ENCODE data around the gene VPS36. TPM values are rescaled to one million over a fixed set of nuclear protein-coding genes. Genes with fewer than 3 reads are reported as not detected.
"Not testable (repeated sequence)": the region's sequence is repeated elsewhere in the genome, so short reads cannot be mapped to it uniquely, and the experiment has no call there.

Gene VPS36
- polyA plus RNA-seq, 2 of the 4 experiments (the other 2 are of a cell fraction) = 12.6 to 23.1 TPM

DNA sequence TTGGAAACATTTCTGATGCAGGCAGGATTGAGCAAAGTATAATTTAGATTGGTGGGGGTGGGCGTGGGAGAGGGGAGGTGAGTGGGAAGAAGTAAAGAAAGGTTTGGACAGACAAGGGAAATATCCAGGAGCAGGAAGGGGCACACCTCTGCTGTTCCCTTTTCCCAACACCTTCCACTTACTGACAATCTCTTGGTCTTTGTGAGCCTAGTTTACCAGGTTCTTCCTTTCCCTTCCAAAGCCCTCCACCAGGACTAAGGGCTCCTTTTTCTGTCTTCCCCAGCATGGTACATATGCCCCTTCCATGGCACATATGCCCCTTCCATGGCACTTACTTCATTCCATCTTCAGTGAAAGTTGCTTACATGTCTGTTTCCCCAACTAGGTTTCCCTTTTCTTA, 38.3 kb downstream of the VPS36 start:
- TF ChIP-seq ZFP36 (IDR thresholded peaks at IDR 0.05; ENCODE audit: borderline replicate concordance, partially characterized antibody) (no peak), ZNF302 (CRISPR knock-in tag; IDR thresholded peaks at IDR 0.05) (no peak), NFE2L2 (conservative IDR thresholded peaks at IDR 0.05; ENCODE audit: low read length) (no peak), HEYL (CRISPR knock-in tag; IDR thresholded peaks at IDR 0.05) (no peak), FOSL2 (IDR thresholded peaks at IDR 0.05) (no peak), FOSL2 (CRISPR knock-in tag; IDR thresholded peaks at IDR 0.05) (no peak), FOSB (CRISPR knock-in tag; IDR thresholded peaks at IDR 0.05) (no peak), EHMT2 (IDR thresholded peaks at IDR 0.05; ENCODE audit: low read depth) (no peak), RCOR1 (IDR thresholded peaks at IDR 0.05; ENCODE audit: low read depth, low read length) (no peak), NPAS2 (CRISPR knock-in tag; IDR thresholded peaks at IDR 0.05; ENCODE audit: borderline replicate concordance) (no peak)
- TF ChIP-seq, protein P1, sequence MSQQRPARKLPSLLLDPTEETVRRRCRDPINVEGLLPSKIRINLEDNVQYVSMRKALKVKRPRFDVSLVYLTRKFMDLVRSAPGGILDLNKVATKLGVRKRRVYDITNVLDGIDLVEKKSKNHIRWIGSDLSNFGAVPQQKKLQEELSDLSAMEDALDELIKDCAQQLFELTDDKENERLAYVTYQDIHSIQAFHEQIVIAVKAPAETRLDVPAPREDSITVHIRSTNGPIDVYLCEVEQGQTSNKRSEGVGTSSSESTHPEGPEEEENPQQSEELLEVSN (IDR thresholded peaks at IDR 0.05; ENCODE audit: borderline replicate concordance, low read depth) = no peak
- TF ChIP-seq, protein P2, sequence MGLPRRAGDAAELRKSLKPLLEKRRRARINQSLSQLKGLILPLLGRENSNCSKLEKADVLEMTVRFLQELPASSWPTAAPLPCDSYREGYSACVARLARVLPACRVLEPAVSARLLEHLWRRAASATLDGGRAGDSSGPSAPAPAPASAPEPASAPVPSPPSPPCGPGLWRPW (IDR thresholded peaks at IDR 0.05) = no peak
- Histone ChIP-seq H3K4me1 (peaks cover 59% of the 10 kb centered on the region), H3K4me3 (0 out of 3 replicates have a peak overlapping the region, but pooled peaks have one; percentile 13), H3K4me2 (peak overlapping the region; percentile 85), H3K27ac (peak overlapping the region; percentile 82 to 93), H3K9me3 (no peaks in the 10 kb centered on the region)
- CTCF ChIA-PET = interaction anchor here (0.6 to 3.6 kb wide), 2 partner anchors 39 to 279 kb away, joined by 3 to 14 read pairs; no protein-coding TSS in a partner anchor
- FAIRE-seq = no peak
- POLR2A ChIA-PET = interaction anchor here (1.5 kb wide), 1 partner anchor 38 kb away, joined by 3 read pairs; the partner anchor contains the start of gene VPS36
- WGBS (ENCODE audit: missing lambda C conversion rate) = 6% methylated on average over 1 of the region's 1 CpG
- ATAC-seq = peak; percentile 53 to 60; a peak in 4 of 6 replicates
- no peak for DNase-seq (ENCODE audit: low read depth in 1 of 2, low spot score in 1 of 2)

DNA sequence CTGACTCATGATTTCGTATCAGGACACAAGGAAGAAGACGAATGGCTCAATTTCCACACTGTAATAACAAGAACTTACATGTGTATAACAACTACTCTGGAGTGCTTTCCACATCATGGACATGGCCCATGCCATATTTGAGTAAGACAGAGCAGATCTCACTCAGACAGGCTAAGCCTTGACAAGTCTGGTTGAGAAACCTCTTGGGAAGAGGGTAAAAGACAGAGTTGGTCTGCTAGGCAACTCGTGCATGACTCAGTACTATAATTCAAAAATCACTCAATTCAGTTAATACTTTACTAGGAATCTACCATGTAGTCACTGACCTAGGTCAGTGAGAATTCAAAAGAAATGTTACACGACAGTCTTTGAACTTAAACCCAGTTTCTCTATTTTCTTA, 38.8 kb downstream of the VPS36 start:
- H3K4me2 ChIP-seq = peak overlapping the region; percentile 85
- ChIA-PET POLR2A (interaction anchor here (1.1 to 1.5 kb wide), 2 partner anchors 16 to 38 kb away, joined by 3 to 4 read pairs; partner anchors contain the start of gene VPS36), CTCF (interaction anchor here (3.6 kb wide), 1 partner anchor 39 kb away, joined by 14 read pairs; no protein-coding TSS in a partner anchor)
- ATAC-seq = peak; percentile 96 to 98
- H3K9me3 ChIP-seq = no peaks in the 10 kb centered on the region
- peaks cover 61% of the 10 kb centered on the region for H3K4me1 ChIP-seq
- no peak for FAIRE-seq
- H3K27ac ChIP-seq = peak overlapping the region; percentile 82 to 93
- TF ChIP-seq CBX2 (IDR thresholded peaks at IDR 0.05; ENCODE audit: borderline replicate concordance, low read depth) (no peak), SMC3 (IDR thresholded peaks at IDR 0.05) (no peak), CEBPB (IDR thresholded peaks at IDR 0.05) (peak in 1 of 2 experiments; percentile 50; a peak in 1 of 4 replicates), FOSL2 (IDR thresholded peaks at IDR 0.05) (0 out of 2 replicates have a peak, but pooled peaks have one; percentile 12), FOSL2 (CRISPR knock-in tag; IDR thresholded peaks at IDR 0.05) (peak; percentile 69), MYC (IDR thresholded peaks at IDR 0.05; ENCODE audit: borderline replicate concordance, low read length) (no peak), RAD21 (conservative IDR thresholded peaks at IDR 0.05 in 1 of 2, IDR thresholded peaks at IDR 0.05 in 1 of 2) (0 out of 5 replicates have a peak, but pooled peaks of 1 of the 2 experiments have one; percentile 9), JUNB (IDR thresholded peaks at IDR 0.05) (0 out of 2 replicates have a peak, but pooled peaks have one; percentile 45), HOXA7 (CRISPR knock-in tag; IDR thresholded peaks at IDR 0.05) (no peak)
- WGBS (ENCODE audit: missing lambda C conversion rate) = 4% methylated on average over 4 of the region's 4 CpGs
- H3K4me3 ChIP-seq = no peak overlapping the region
- DNase-seq (ENCODE audit: low read depth in 1 of 2, low spot score in 1 of 2) = peak; percentile 55 to 79

DNA sequence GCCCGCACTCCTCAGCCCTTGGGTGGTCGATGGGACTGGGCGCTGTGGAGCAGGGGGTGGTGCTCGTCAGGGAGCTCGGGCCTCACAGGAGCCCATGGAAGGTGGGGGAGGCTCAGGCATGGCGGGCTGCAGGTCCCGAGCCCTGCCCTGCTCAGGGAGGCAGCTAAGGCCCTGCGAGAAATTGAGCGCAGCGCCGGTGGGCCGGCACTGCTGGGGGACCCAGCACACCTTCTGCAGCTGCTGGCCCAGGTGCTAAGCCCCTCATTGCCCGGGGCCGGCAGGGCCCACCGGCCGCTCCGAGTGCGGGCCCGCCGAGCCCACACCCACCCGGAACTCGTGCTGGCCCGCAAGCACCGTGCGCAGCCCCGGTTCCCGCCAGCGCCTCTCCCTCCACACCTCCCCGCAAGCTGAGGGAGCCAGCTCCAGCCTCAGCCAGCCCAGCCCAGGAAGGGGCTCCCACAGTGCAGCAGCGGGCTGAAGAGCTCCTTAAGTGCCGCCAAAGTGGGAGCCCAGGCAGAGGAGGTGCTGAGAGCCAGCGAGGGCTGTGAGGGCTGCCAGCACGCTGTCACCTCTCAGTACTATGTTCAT, 42.3 kb downstream of the VPS36 start:
- WGBS (ENCODE audit: missing lambda C conversion rate) = 98% methylated on average over 23 of the region's 33 CpGs
- H3K4me3 ChIP-seq; POLR2A ChIA-PET; DNase-seq (ENCODE audit: low read depth in 1 of 2, low spot score in 1 of 2); FAIRE-seq; ATAC-seq; H3K9me3 ChIP-seq; H3K4me2 ChIP-seq: not testable (repeated sequence)
- H3K27ac ChIP-seq = 0 out of 6 replicates have a peak overlapping the region, but pooled peaks of 1 of the 2 experiments have one; percentile 16
- CTCF ChIA-PET = interaction anchor here (3.7 kb wide), 1 partner anchor 42 kb away, joined by 30 read pairs; the partner anchor contains the start of gene VPS36
- peaks cover 43% of the 10 kb centered on the region for H3K4me1 ChIP-seq

DNA sequence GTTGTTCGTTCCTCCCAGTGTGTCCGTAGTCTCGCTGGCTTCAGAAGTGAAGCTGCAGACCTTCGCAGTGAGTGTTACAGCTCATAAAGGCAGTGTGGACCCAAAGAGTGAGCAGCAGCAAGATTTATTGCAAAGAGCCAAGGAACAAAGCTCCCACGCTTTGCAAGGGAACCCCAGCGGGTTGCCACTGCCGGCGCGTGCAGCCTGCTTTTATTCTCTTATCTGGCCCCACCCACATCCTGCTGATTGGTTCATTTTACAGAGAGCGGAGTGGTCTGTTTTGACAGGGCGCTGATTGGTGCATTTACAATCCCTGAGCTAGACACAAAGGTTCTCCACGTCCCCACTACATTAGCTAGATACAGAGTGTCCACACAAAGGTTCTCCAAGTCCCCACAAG, 43.0 kb downstream of the VPS36 start:
- H3K4me1 ChIP-seq = peaks cover 36% of the 10 kb centered on the region
- 97% methylated on average over 12 of the region's 12 CpGs for WGBS (ENCODE audit: missing lambda C conversion rate)
- DNase-seq (ENCODE audit: low read depth in 1 of 2, low spot score in 1 of 2); FAIRE-seq; POLR2A ChIA-PET; H3K9me3 ChIP-seq; H3K27ac ChIP-seq; ATAC-seq; H3K4me2 ChIP-seq; H3K4me3 ChIP-seq: not testable (repeated sequence)
- CTCF ChIA-PET = interaction anchor here (3.7 kb wide), 1 partner anchor 43 kb away, joined by 30 read pairs; the partner anchor contains the start of gene VPS36

Measured in A549 (cell line).